ENCODE results near the gene CCDC80.

Gene CCDC80

GRCh38 chr3:112633757-112634156, 7.2 kb downstream of the CCDC80 start:
- H3K27me3 Mint-ChIP-seq, result peaks cover 5% of the 10 kb centered on the region
- no peak overlapping the region for H3K4me3 Mint-ChIP-seq
- intact Hi-C loops (cut with micrococcal nuclease), result loop anchor here (10.0 kb wide), 1 partner anchor 49 kb away; no protein-coding TSS in a partner anchor
- no peak overlapping the region for H3K27ac Mint-ChIP-seq
- no peaks in the 10 kb centered on the region for H3K36me3 Mint-ChIP-seq (ENCODE audit: low read depth)
- H3K9me3 Mint-ChIP-seq, result no peaks in the 10 kb centered on the region
- peaks cover 20% of the 10 kb centered on the region for H3K4me1 Mint-ChIP-seq (ENCODE audit: low read depth)

- intact Hi-C loops (cut with micrococcal nuclease), result loop anchor here (10.0 kb wide), 1 partner anchor 48 kb away; no protein-coding TSS in a partner anchor
- H3K4me1 Mint-ChIP-seq (ENCODE audit: low read depth), result peaks cover 20% of the 10 kb centered on the region
- H3K36me3 Mint-ChIP-seq (ENCODE audit: low read depth), result no peaks in the 10 kb centered on the region
- H3K27me3 Mint-ChIP-seq, result peaks cover 3% of the 10 kb centered on the region
- H3K4me3 Mint-ChIP-seq, result no peak overlapping the region
- no peak overlapping the region for H3K27ac Mint-ChIP-seq
- no peaks in the 10 kb centered on the region for H3K9me3 Mint-ChIP-seq
Observed at GRCh38 chr3:112633191-112633590, 7.8 kb downstream of the CCDC80 start.

DNA sequence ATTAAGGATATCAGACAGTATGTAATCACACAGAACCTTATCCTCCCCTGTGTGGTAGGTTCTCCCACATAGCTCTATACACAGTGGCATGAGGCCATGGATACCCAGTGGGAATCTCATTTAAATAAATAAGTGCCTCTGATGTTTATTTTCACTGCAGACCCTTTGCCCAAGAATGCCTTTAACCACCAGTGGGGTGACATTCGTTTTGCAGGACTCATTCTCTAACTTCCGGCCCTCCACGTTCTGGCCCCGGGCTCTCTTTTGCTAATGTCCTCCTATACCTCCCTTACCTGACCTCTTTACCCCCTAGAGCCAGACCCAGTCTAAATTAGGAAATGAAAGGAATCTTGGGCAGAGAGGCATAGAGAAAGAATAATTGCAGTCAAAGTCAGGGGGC, 8.3 kb downstream of the CCDC80 start:
- H3K4me3 Mint-ChIP-seq, result no peak overlapping the region
- no peak overlapping the region for H3K27ac Mint-ChIP-seq
- H3K36me3 Mint-ChIP-seq (ENCODE audit: low read depth), result no peaks in the 10 kb centered on the region
- intact Hi-C loops (cut with micrococcal nuclease), result loop anchor here (10.0 kb wide), 1 partner anchor 48 kb away; no protein-coding TSS in a partner anchor
- no peaks in the 10 kb centered on the region for H3K27me3 Mint-ChIP-seq
- H3K9me3 Mint-ChIP-seq, result no peaks in the 10 kb centered on the region
- peaks cover 20% of the 10 kb centered on the region for H3K4me1 Mint-ChIP-seq (ENCODE audit: low read depth)

GRCh38 chr3:112631257-112631656, 9.7 kb downstream of the CCDC80 start:
- H3K27me3 Mint-ChIP-seq, result no peaks in the 10 kb centered on the region
- H3K4me1 Mint-ChIP-seq (ENCODE audit: low read depth), result peaks cover 20% of the 10 kb centered on the region
- intact Hi-C loops (cut with micrococcal nuclease), result loop anchor here (10.0 kb wide), 1 partner anchor 46 kb away; no protein-coding TSS in a partner anchor
- H3K36me3 Mint-ChIP-seq (ENCODE audit: low read depth), result no peaks in the 10 kb centered on the region
- H3K27ac Mint-ChIP-seq, result no peak overlapping the region
- no peaks in the 10 kb centered on the region for H3K9me3 Mint-ChIP-seq
- H3K4me3 Mint-ChIP-seq, result no peak overlapping the region

- Mint-ChIP-seq H3K27me3 (no peaks in the 10 kb centered on the region), H3K27ac (no peak overlapping the region), H3K9me3 (no peaks in the 10 kb centered on the region), H3K36me3 (ENCODE audit: low read depth) (no peaks in the 10 kb centered on the region), H3K4me1 (ENCODE audit: low read depth) (peaks cover 20% of the 10 kb centered on the region), H3K4me3 (no peak overlapping the region)
- intact Hi-C loops (cut with micrococcal nuclease), result no loop called here
Observed at GRCh38 chr3:112629425-112629824, 11.5 kb downstream of the CCDC80 start.

- Mint-ChIP-seq H3K4me1 (ENCODE audit: low read depth) (peaks cover 11% of the 10 kb centered on the region), H3K4me3 (no peak overlapping the region), H3K27ac (no peak overlapping the region), H3K27me3 (no peaks in the 10 kb centered on the region), H3K36me3 (ENCODE audit: low read depth) (no peaks in the 10 kb centered on the region), H3K9me3 (no peaks in the 10 kb centered on the region)
- intact Hi-C loops (cut with micrococcal nuclease), result no loop called here
Observed at GRCh38 chr3:112627919-112628466, 12.9 kb downstream of the CCDC80 start.

- Mint-ChIP-seq H3K4me3 (no peak overlapping the region), H3K9me3 (no peaks in the 10 kb centered on the region), H3K27me3 (no peaks in the 10 kb centered on the region), H3K4me1 (ENCODE audit: low read depth) (peaks cover 5% of the 10 kb centered on the region), H3K27ac (no peak overlapping the region), H3K36me3 (ENCODE audit: low read depth) (no peaks in the 10 kb centered on the region)
- intact Hi-C loops (cut with micrococcal nuclease), result no loop called here
Observed at GRCh38 chr3:112627419-112627818, 13.5 kb downstream of the CCDC80 start.

GRCh38 chr3:112623717-112624116, 17.2 kb downstream of the CCDC80 start:
- no peak overlapping the region for H3K27ac Mint-ChIP-seq
- no peaks in the 10 kb centered on the region for H3K36me3 Mint-ChIP-seq (ENCODE audit: low read depth)
- H3K27me3 Mint-ChIP-seq, result no peaks in the 10 kb centered on the region
- no peaks in the 10 kb centered on the region for H3K4me1 Mint-ChIP-seq (ENCODE audit: low read depth)
- H3K4me3 Mint-ChIP-seq, result no peak overlapping the region
- intact Hi-C loops (cut with micrococcal nuclease), result no loop called here
- H3K9me3 Mint-ChIP-seq, result no peaks in the 10 kb centered on the region

DNA sequence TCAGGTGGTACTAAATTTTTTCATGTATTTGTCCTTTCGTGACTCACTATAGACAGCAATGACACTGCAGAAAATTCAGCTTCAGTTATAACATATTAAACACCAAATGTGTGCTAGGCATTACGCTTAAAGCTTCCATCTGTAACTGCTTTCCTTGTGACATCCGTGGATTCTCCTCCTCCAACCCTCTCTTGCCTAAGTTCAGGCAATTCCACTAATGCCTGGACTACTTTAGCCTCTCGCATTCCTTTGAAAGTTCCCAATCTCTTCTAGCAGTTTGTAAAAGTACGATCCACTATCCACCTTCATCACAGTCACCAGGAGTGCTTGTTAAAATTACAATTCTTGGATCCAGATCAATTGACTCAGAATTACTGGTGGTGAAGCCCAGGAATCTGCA, 17.7 kb downstream of the CCDC80 start:
- Mint-ChIP-seq H3K27me3 (no peaks in the 10 kb centered on the region), H3K4me3 (no peak overlapping the region), H3K27ac (no peak overlapping the region), H3K4me1 (ENCODE audit: low read depth) (no peaks in the 10 kb centered on the region), H3K36me3 (ENCODE audit: low read depth) (no peaks in the 10 kb centered on the region), H3K9me3 (no peaks in the 10 kb centered on the region)
- intact Hi-C loops (cut with micrococcal nuclease), result no loop called here

- Mint-ChIP-seq H3K27ac (no peak overlapping the region), H3K4me1 (ENCODE audit: low read depth) (no peaks in the 10 kb centered on the region), H3K4me3 (no peak overlapping the region), H3K9me3 (no peaks in the 10 kb centered on the region), H3K27me3 (no peaks in the 10 kb centered on the region), H3K36me3 (ENCODE audit: low read depth) (no peaks in the 10 kb centered on the region)
- intact Hi-C loops (cut with micrococcal nuclease), result no loop called here
Observed at GRCh38 chr3:112619295-112619694, 21.6 kb downstream of the CCDC80 start.

DNA sequence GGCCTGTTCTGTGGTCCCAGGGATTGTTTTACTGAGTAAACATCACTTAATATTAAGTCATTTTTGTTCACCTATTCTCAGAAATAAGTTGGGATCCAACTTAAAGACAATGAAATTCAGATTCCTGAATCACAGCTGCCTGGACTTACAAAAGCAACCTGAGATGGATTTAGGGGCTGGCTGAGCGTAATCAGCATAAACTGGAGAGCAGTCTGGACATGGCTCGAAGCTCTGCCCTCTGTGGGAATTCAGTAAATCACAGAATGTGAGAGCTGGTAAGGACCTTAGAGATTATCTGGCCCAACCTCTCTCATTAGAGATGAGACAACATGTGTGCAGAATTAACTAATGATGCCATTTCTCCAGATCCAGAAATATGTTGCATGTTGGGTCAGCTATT, 23.7 kb downstream of the CCDC80 start:
- Mint-ChIP-seq H3K36me3 (ENCODE audit: low read depth) (no peaks in the 10 kb centered on the region), H3K27ac (no peak overlapping the region), H3K4me3 (no peak overlapping the region), H3K9me3 (no peaks in the 10 kb centered on the region), H3K27me3 (no peaks in the 10 kb centered on the region), H3K4me1 (ENCODE audit: low read depth) (no peaks in the 10 kb centered on the region)
- intact Hi-C loops (cut with micrococcal nuclease), result no loop called here

DNA sequence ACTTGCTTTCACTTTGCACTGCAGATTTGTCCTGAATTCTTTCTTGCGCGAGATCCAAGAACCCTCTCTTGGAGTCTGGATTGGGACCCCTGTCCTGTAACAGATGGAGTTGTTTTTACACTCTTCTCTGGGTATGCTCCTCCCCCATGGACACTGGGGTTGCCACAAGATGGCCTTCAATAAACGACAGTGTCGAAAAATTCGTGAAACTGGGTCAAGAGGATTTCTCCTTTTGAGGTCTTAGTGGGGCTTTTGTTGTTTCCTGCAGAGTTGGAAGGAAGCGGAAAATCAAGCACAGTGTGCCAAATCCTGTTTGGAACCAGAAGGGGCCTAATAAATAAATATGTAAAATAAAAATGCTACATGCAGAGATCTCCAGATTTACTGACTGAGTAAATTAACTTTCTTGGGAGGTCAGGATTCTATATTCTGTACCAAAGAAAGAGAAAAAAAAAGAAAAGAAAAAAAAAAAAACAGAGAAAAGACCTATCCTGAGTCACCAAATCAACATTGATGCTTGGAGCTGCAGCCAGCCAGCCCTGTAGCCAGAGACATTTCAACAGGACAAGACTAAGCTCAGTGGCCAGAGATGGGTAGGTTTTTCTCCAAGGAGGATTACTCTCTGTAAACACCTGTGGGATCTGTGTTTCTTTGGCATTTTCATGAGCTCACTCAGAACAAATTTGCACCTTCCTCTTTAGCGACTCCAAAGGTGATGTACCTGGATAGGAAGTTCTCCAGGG, 24.8 kb downstream of the CCDC80 start:
- no peak overlapping the region for H3K4me3 Mint-ChIP-seq
- H3K27me3 Mint-ChIP-seq, result no peaks in the 10 kb centered on the region
- H3K4me1 Mint-ChIP-seq (ENCODE audit: low read depth), result no peaks in the 10 kb centered on the region
- H3K27ac Mint-ChIP-seq, result no peak overlapping the region
- no peaks in the 10 kb centered on the region for H3K9me3 Mint-ChIP-seq
- intact Hi-C loops (cut with micrococcal nuclease), result no loop called here
- no peaks in the 10 kb centered on the region for H3K36me3 Mint-ChIP-seq (ENCODE audit: low read depth)

GRCh38 chr3:112611752-112612515, 29.0 kb downstream of the CCDC80 start:
- Mint-ChIP-seq H3K27me3 (peaks cover 2% of the 10 kb centered on the region), H3K36me3 (ENCODE audit: low read depth) (no peaks in the 10 kb centered on the region), H3K4me1 (ENCODE audit: low read depth) (no peaks in the 10 kb centered on the region), H3K27ac (no peak overlapping the region), H3K9me3 (no peaks in the 10 kb centered on the region), H3K4me3 (no peak overlapping the region)
- intact Hi-C loops (cut with micrococcal nuclease), result no loop called here

GRCh38 chr3:112610121-112610520, 30.8 kb downstream of the CCDC80 start:
- Mint-ChIP-seq H3K27ac (no peak overlapping the region), H3K27me3 (peaks cover 2% of the 10 kb centered on the region), H3K4me3 (no peak overlapping the region), H3K9me3 (no peaks in the 10 kb centered on the region), H3K4me1 (ENCODE audit: low read depth) (no peaks in the 10 kb centered on the region), H3K36me3 (ENCODE audit: low read depth) (no peaks in the 10 kb centered on the region)
- intact Hi-C loops (cut with micrococcal nuclease), result no loop called here

All from dendritic cell treated with granulocyte-macrophage colony-stimulating factor and Interleukin-4, amounts not matched to agents 40 ng/mL and 50 ng/mL, for 4 days (primary cell).